ENCODE measurements around the gene DMWD. TPM values are rescaled to one million over a fixed set of nuclear protein-coding genes. Genes with fewer than 3 reads are reported as not detected.
"Not testable (repeated sequence)": the region's sequence is repeated elsewhere in the genome, so short reads cannot be mapped to it uniquely, and the experiment has no call there.

Gene DMWD
- total RNA-seq, 5 donors from 2014 or later (not counting 1 experiment from before 2014, with no cell fraction given): 28.4 to 53.3 (median 44.6) TPM

DNA sequence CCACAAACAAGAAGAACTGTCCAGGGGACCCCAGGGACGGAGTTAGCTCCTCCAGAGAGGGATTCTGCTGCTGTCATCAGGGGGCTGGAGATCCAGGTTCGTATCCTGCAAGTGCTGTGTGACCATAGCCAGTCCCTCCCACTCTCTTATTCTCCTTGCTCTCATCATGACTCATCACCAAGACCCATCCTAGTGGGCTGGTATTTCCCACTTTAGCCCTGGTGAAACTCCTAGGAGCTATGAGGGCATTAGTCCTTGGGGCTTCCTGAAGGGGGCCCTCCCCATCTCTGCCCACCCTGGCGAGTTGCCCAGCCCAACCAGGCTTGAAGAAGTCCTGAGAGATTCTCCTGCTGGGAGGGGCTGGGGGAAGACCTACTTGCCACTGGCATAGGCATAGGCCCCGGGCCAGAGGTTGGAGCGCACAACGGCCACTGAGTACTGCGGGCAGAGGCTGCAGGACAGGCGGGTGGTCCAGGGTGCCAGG lies 7.5 kb upstream of the DMWD start:
- Histone ChIP-seq H3K9me3 (no peaks in the 10 kb centered on the region), H3K36me3 (ENCODE audit: control insufficient read depth in 2 of 2, extremely low read depth in 1 of 2, insufficient read depth in 1 of 2, low read length in 1 of 2) (no peaks in the 10 kb centered on the region), H3K27me3 (replicated peaks in 1 of 2; ENCODE audit: control insufficient read depth in 2 of 2, extremely low read depth in 1 of 2, insufficient read depth in 2 of 2, low read length in 1 of 2) (peaks cover 2 to 64% of the 10 kb centered on the region in 2 experiments), H3K27ac (ENCODE audit: low read length) (no peak overlapping the region), H3K4me3 (ENCODE audit: control insufficient read depth in 1 of 2, extremely low read depth in 1 of 2, low read length in 1 of 2) (no peak overlapping the region), H3K4me1 (ENCODE audit: control insufficient read depth in 1 of 2, extremely low read depth in 1 of 2, insufficient read depth in 2 of 2, low read length in 2 of 2) (peaks cover 0 to 6% of the 10 kb centered on the region in 2 experiments)
- Mint-ChIP-seq H3K4me3 (no peak overlapping the region), H3K27ac (no peak overlapping the region), H3K9me3 (no peaks in the 10 kb centered on the region), H3K36me3 (no peaks in the 10 kb centered on the region), H3K27me3 (peaks cover 26 to 45% of the 10 kb centered on the region in 2 donors), H3K4me1 (peaks cover 5 to 6% (median 6%) of the 10 kb centered on the region in 3 donors)
- CTCF ChIA-PET: interaction anchor here (0.6 to 5.3 kb wide), 5 partner anchors 17 to 108 kb away, joined by 3 to 61 read pairs (median 5); partner anchors contain the start of genes SIX5 (in 2 of the 2) and SNRPD2 (in 1 of the 2)
- DNase-seq (no peak), ATAC-seq (replicated peaks in 1 of 4) (no peak)
- POLR2A ChIA-PET: interaction anchor here in 1 of 2 donors (0.5 kb wide), 1 partner anchor 30 kb away, joined by 6 read pairs; no protein-coding TSS in a partner anchor
- WGBS (ENCODE audit: insufficient coverage): 87% methylated on average over 6 of the region's 8 CpGs

DNA sequence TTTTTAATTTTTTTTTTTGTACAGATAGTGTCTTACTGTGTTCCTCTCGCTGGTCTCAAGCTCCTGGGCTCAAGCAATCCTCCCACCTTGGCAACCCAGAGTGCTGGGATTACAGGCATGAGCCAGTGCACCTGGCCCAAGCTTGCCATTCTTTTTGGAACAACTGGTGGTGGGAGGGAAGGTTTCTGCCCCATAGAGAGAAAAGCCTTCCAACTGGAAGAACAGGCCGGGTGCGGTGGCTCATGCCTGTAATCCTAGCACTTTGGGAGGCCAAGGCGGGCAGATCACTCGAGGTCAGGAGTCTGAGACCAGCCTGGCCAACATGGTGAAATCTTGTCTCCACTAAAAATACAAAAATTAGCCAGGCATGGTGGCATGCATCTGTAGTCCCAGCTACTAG lies 6.9 kb upstream of the DMWD start:
- POLR2A ChIA-PET: interaction anchor here (0.5 to 0.6 kb wide), 2 partner anchors 29 to 1550 kb away, joined by 3 to 6 read pairs; no protein-coding TSS in a partner anchor
- H3K4me3 ChIP-seq (ENCODE audit: control insufficient read depth in 1 of 2, extremely low read depth in 1 of 2, low read length in 1 of 2); ATAC-seq (replicated peaks in 1 of 4); H3K9me3 Mint-ChIP-seq; DNase-seq; H3K27ac Mint-ChIP-seq; H3K36me3 ChIP-seq (ENCODE audit: control insufficient read depth in 2 of 2, extremely low read depth in 1 of 2, insufficient read depth in 1 of 2, low read length in 1 of 2); H3K4me1 ChIP-seq (ENCODE audit: control insufficient read depth in 1 of 2, extremely low read depth in 1 of 2, insufficient read depth in 2 of 2, low read length in 2 of 2); H3K27ac ChIP-seq (ENCODE audit: low read length); H3K4me3 Mint-ChIP-seq; H3K9me3 ChIP-seq; H3K36me3 Mint-ChIP-seq: not testable (repeated sequence)
- CTCF ChIA-PET: interaction anchor here (0.6 to 5.3 kb wide), 7 partner anchors 17 to 195 kb away, joined by 3 to 61 read pairs (median 5); partner anchors contain the start of genes SIX5 (in 2 of the 2), DMPK (in 1 of the 2) and SNRPD2 (in 1 of the 2)
- H3K4me1 Mint-ChIP-seq: peaks cover 5 to 10% (median 8%) of the 10 kb centered on the region in 3 donors
- H3K27me3 ChIP-seq (replicated peaks in 1 of 2; ENCODE audit: control insufficient read depth in 2 of 2, extremely low read depth in 1 of 2, insufficient read depth in 2 of 2, low read length in 1 of 2): peaks cover 2 to 70% of the 10 kb centered on the region in 2 experiments
- peaks cover 30 to 50% of the 10 kb centered on the region in 2 donors for H3K27me3 Mint-ChIP-seq
- 100% methylated on average over 1 of the region's 5 CpGs for WGBS (ENCODE audit: insufficient coverage)

DNA sequence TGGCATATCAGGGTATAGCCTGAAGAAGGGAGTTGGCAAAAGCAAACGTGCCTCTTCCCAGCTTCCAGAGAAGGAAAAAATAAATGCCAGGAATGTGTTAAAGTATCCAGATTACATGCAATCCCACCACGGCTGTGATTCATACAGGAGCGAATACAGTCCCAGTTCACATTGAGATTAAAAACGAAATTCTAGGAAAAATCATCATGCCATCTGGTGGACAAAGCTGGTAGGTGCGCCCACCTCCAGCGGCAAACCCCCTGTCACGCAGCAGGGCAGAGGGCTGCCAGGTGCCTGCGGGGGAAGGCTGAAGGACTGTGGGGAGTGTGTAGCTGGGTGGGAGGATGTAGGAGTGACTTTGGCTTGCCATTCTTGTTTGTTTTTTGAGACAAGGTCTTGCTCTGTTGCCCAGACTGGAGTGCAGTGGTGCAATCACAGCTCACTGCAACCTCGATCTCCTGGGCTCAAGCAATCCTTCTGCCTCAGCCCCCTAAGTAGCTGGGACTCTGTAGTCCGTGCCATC lies 6.4 kb upstream of the DMWD start:
- Mint-ChIP-seq H3K27ac (no peak overlapping the region), H3K4me1 (peaks cover 5 to 12% (median 9%) of the 10 kb centered on the region in 3 donors), H3K36me3 (no peaks in the 10 kb centered on the region), H3K27me3 (peaks cover 30 to 52% of the 10 kb centered on the region in 2 donors), H3K9me3 (no peaks in the 10 kb centered on the region), H3K4me3 (no peak overlapping the region)
- no peaks in the 10 kb centered on the region for H3K9me3 ChIP-seq
- peaks cover 2 to 74% of the 10 kb centered on the region in 2 experiments for H3K27me3 ChIP-seq (replicated peaks in 1 of 2; ENCODE audit: control insufficient read depth in 2 of 2, extremely low read depth in 1 of 2, insufficient read depth in 2 of 2, low read length in 1 of 2)
- POLR2A ChIA-PET: interaction anchor here in 1 of 2 donors (0.6 kb wide), 1 partner anchor 1551 kb away, joined by 3 read pairs; no protein-coding TSS in a partner anchor
- H3K27ac ChIP-seq (ENCODE audit: low read length): no peak overlapping the region
- peaks cover 0 to 7% of the 10 kb centered on the region in 2 experiments for H3K4me1 ChIP-seq (ENCODE audit: control insufficient read depth in 1 of 2, extremely low read depth in 1 of 2, insufficient read depth in 2 of 2, low read length in 2 of 2)
- H3K4me3 ChIP-seq (ENCODE audit: control insufficient read depth in 1 of 2, extremely low read depth in 1 of 2, low read length in 1 of 2): no peak overlapping the region
- 14% methylated on average over 4 of the region's 10 CpGs for WGBS (ENCODE audit: insufficient coverage)
- CTCF ChIA-PET: interaction anchor here (0.6 to 5.3 kb wide), 8 partner anchors 16 to 196 kb away, joined by 3 to 61 read pairs (median 5); partner anchors contain the start of genes SIX5 (in 2 of the 2), DMPK (in 1 of the 2) and SNRPD2 (in 1 of the 2)
- DNase-seq (peak in 33 of 35 experiments; percentile 16 to 80 (median 47)), ATAC-seq (replicated peaks in 1 of 4) (peak; percentile 66 to 97 (median 78))
- no peaks in the 10 kb centered on the region for H3K36me3 ChIP-seq (ENCODE audit: control insufficient read depth in 2 of 2, extremely low read depth in 1 of 2, insufficient read depth in 1 of 2, low read length in 1 of 2)

DNA sequence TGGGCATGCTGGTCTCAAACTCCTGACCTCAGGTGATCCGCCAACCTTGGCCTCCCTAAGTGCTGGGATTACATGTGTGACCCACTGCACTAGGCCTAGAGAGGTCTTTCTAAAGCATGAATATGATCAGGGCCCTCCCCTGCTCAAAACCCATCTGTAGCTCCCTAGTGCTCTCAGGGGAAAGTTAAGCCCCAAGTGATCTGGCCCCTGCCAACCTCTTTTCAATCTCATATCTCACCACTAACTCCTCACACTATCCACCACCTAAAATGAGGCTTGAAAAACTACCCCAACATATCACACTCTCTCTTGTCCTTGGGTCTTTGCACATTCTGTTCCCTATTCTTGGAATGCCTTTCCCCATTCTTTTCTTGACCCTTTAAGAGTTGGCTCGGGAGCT lies 2.0 kb upstream of the DMWD start:
- no peak overlapping the region for H3K27ac ChIP-seq (ENCODE audit: low read length)
- CTCF ChIA-PET: interaction anchor here in 1 of 2 donors (1.0 kb wide), 1 partner anchor 24 kb away, joined by 4 read pairs; no protein-coding TSS in a partner anchor
- peak overlapping the region in 1 of 3 donors; percentile 39 for H3K4me3 Mint-ChIP-seq

DNA sequence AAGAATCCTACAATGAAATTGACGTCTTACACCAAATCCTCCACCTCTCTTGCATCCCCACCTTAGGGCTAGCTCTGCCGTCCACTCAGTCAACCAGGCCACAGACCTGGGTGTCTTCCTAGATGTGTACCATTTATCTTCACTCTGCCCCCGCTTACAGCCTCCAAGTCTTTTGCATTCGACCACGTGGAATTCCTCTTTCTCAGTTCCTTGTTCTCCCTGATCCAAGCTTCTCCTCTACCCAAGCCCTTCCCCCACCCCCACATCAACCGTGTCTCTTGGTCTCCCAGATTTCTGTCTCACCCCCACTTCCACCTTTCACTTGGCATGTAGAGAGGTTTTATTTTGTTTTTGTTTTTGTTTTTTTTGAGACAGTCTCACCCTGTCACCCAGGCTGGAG lies 1.2 kb upstream of the DMWD start:
- CTCF ChIA-PET: no interaction called here
- 37% methylated on average over 4 of the region's 6 CpGs for WGBS (ENCODE audit: insufficient coverage)
- no peak overlapping the region for H3K4me3 ChIP-seq (ENCODE audit: control insufficient read depth in 1 of 2, extremely low read depth in 1 of 2, low read length in 1 of 2)
- no peaks in the 10 kb centered on the region for H3K9me3 ChIP-seq
- Mint-ChIP-seq H3K27me3 (peaks cover 17 to 43% of the 10 kb centered on the region in 2 donors), H3K4me3 (peak overlapping the region in 2 of 3 donors; percentile 53 to 85), H3K36me3 (peaks cover 7% of the 10 kb centered on the region), H3K9me3 (no peaks in the 10 kb centered on the region), H3K4me1 (peaks cover 32 to 46% (median 44%) of the 10 kb centered on the region in 3 donors), H3K27ac (no peak overlapping the region)
- H3K27me3 ChIP-seq (replicated peaks in 1 of 2; ENCODE audit: control insufficient read depth in 2 of 2, extremely low read depth in 1 of 2, insufficient read depth in 2 of 2, low read length in 1 of 2): peaks cover 9 to 51% of the 10 kb centered on the region in 2 experiments
- H3K36me3 ChIP-seq (ENCODE audit: control insufficient read depth in 2 of 2, extremely low read depth in 1 of 2, insufficient read depth in 1 of 2, low read length in 1 of 2): peaks cover 4 to 9% of the 10 kb centered on the region in 2 donors
- H3K27ac ChIP-seq (ENCODE audit: low read length): no peak overlapping the region
- DNase-seq (no peak), ATAC-seq (replicated peaks in 1 of 4) (no peak)
- peaks cover 23 to 35% of the 10 kb centered on the region in 2 experiments for H3K4me1 ChIP-seq (ENCODE audit: control insufficient read depth in 1 of 2, extremely low read depth in 1 of 2, insufficient read depth in 2 of 2, low read length in 2 of 2)
- POLR2A ChIA-PET: interaction anchor here in 1 of 2 donors (0.6 to 0.7 kb wide), 2 partner anchors 21 to 24 kb away, joined by 6 read pairs; no protein-coding TSS in a partner anchor

More for the DNA sequence above, 2.0 kb upstream of the DMWD start:
- Histone ChIP-seq H3K4me3 (ENCODE audit: control insufficient read depth in 1 of 2, extremely low read depth in 1 of 2, low read length in 1 of 2) (no peak overlapping the region), H3K4me1 (ENCODE audit: control insufficient read depth in 1 of 2, extremely low read depth in 1 of 2, insufficient read depth in 2 of 2, low read length in 2 of 2) (peaks cover 23 to 41% of the 10 kb centered on the region in 2 experiments), H3K9me3 (no peaks in the 10 kb centered on the region), H3K27me3 (replicated peaks in 1 of 2; ENCODE audit: control insufficient read depth in 2 of 2, extremely low read depth in 1 of 2, insufficient read depth in 2 of 2, low read length in 1 of 2) (peaks cover 4 to 58% of the 10 kb centered on the region in 2 experiments), H3K36me3 (ENCODE audit: control insufficient read depth in 2 of 2, extremely low read depth in 1 of 2, insufficient read depth in 1 of 2, low read length in 1 of 2) (peaks cover 0 to 2% of the 10 kb centered on the region in 2 donors)
- DNase-seq (no peak), ATAC-seq (replicated peaks in 1 of 4) (no peak)
- 86% methylated on average over 1 of the region's 2 CpGs for WGBS (ENCODE audit: insufficient coverage)
- Mint-ChIP-seq H3K36me3 (no peaks in the 10 kb centered on the region), H3K4me1 (peaks cover 33 to 46% (median 41%) of the 10 kb centered on the region in 3 donors), H3K27ac (peak overlapping the region in 1 of 2 donors; percentile 16), H3K9me3 (no peaks in the 10 kb centered on the region), H3K27me3 (peaks cover 20 to 47% of the 10 kb centered on the region in 2 donors)
- POLR2A ChIA-PET: no interaction called here

DNA sequence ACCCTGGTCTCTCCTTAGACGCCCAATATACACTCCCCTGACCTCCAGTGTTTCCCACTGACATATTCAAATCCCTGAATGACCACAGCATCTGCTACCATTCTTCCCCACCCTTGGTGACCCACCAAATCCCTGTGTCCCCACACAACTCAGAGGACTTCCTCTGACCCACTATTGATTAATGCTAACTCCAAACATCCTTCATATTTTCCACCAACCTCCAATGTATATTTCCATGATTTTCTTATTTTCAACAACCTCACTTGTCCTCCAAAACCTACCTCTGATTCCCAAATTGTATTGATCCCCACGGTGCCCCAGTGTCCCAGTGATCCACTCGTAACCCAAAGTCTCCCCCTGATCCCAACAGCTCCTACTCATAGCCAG lies 526 bp upstream of the DMWD start:
- Mint-ChIP-seq H3K36me3 (peaks cover 14% of the 10 kb centered on the region), H3K4me1 (peaks cover 31 to 51% (median 42%) of the 10 kb centered on the region in 3 donors), H3K27ac (peak overlapping the region; percentile 68 to 71), H3K27me3 (peaks cover 15 to 39% of the 10 kb centered on the region in 2 donors), H3K9me3 (no peaks in the 10 kb centered on the region), H3K4me3 (peak overlapping the region; percentile 73 to 85 (median 80))
- Histone ChIP-seq H3K9me3 (no peaks in the 10 kb centered on the region), H3K27me3 (replicated peaks in 1 of 2; ENCODE audit: control insufficient read depth in 2 of 2, extremely low read depth in 1 of 2, insufficient read depth in 2 of 2, low read length in 1 of 2) (peaks cover 9 to 50% of the 10 kb centered on the region in 2 experiments), H3K4me3 (ENCODE audit: control insufficient read depth in 1 of 2, extremely low read depth in 1 of 2, low read length in 1 of 2) (peak overlapping the region; percentile 52 to 58), H3K27ac (ENCODE audit: low read length) (peak overlapping the region; percentile 44), H3K36me3 (ENCODE audit: control insufficient read depth in 2 of 2, extremely low read depth in 1 of 2, insufficient read depth in 1 of 2, low read length in 1 of 2) (peaks cover 7 to 9% of the 10 kb centered on the region in 2 donors), H3K4me1 (ENCODE audit: control insufficient read depth in 1 of 2, extremely low read depth in 1 of 2, insufficient read depth in 2 of 2, low read length in 2 of 2) (peaks cover 23 to 35% of the 10 kb centered on the region in 2 experiments)
- ChIA-PET CTCF (interaction anchor here in 1 of 2 donors (0.7 to 1.9 kb wide), 4 partner anchors 14 to 919 kb away, joined by 3 to 19 read pairs (median 4); partner anchors contain the start of gene SIX5), POLR2A (interaction anchor here (0.7 to 1.0 kb wide), 2 partner anchors 13 to 23 kb away, joined by 4 to 7 read pairs; no protein-coding TSS in a partner anchor)
- 55% methylated on average over 3 of the region's 3 CpGs for WGBS (ENCODE audit: insufficient coverage)
- ATAC-seq (replicated peaks in 1 of 4) (no peak), DNase-seq (no peak)

Data from T-cell (primary cell).